Heart left ventricle (tissue), 16 donors: ENCODE results near the gene PLIN1. TPM values are rescaled to one million over a fixed set of nuclear protein-coding genes. Genes with fewer than 3 reads are reported as not detected.

Experiments
- ATAC-seq, 4 donors: fragments of 200-7000 bp; cut with Tn5 transposase; one replicate each; pipeline ENCODE4 v1.9.1; 2020 to 2022; ENCODE audit warnings: moderate library complexity in 4 of 4, mild to moderate bottlenecking in 3 of 4, moderate number of reproducible peaks in 1 of 4
- DNase-seq, 5 donors: peaks; one replicate each; pipeline ENCODE4 v3.0.0-alpha.2; 2020
- H3K27ac ChIP-seq, 12 donors: fragments of 200-600 bp; sonication (generic) in 4 of 12; one replicate each; pipeline versions ENCODE4 v1.5.0 to v1.8.0; 2016 to 2022; ENCODE audit warnings: mild to moderate bottlenecking in 2 of 12
- H3K27me3 ChIP-seq, 9 donors: fragments of 200-600 bp; sonication (generic) in 2 of 9; one replicate each; pipeline versions ENCODE4 v1.5.1 to v1.8.0; 2016 to 2022; ENCODE audit warnings: mild to moderate bottlenecking in 3 of 9
- H3K36me3 ChIP-seq, 9 donors: fragments of 200-600 bp; sonication (generic) in 2 of 9; one replicate each; pipeline versions ENCODE4 v1.5.0 to v1.8.0; 2018 to 2022; ENCODE audit warnings: mild to moderate bottlenecking in 2 of 9
- H3K4me1 ChIP-seq, 12 donors: fragments of 200-600 bp; sonication (generic) in 4 of 12; one replicate each; pipeline versions ENCODE4 v1.5.0 to v1.8.0; 2016 to 2022; ENCODE audit warnings: mild to moderate bottlenecking in 3 of 12
- H3K4me3 ChIP-seq, 12 donors: fragments of 200-600 bp; sonication (generic) in 4 of 12; one replicate each; pipeline versions ENCODE4 v1.5.0 to v1.8.0; 2017 to 2022; ENCODE audit warnings: mild to moderate bottlenecking in 9 of 12, moderate library complexity in 4 of 12
- H3K9me3 ChIP-seq, 12 donors: fragments of 200-600 bp; sonication (generic) in 4 of 12; one replicate each; pipeline versions ENCODE4 v1.5.0 to v1.8.0; 2016 to 2022; ENCODE audit warnings: mild to moderate bottlenecking in 1 of 12
- CTCF ChIP-seq, 12 donors: fragments of 200-600 bp; sonication (generic) in 4 of 12; IDR thresholded peaks; one replicate each; pipeline versions ENCODE4 v1.5.0 to v1.8.0; 2018 to 2022; ENCODE audit warnings: antibody characterized with exemption in 12 of 12, mild to moderate bottlenecking in 5 of 12
- POLR2A ChIP-seq, 2 donors: fragments of 450-650 bp; IDR thresholded peaks; one replicate each; pipeline ENCODE4 v1.6.1; 2017; ENCODE audit warnings: antibody characterized with exemption in 2 of 2, mild to moderate bottlenecking in 2 of 2, moderate library complexity in 2 of 2
- WGBS, 4 donors: extraction: QIAGEN DNeasy Blood & Tissue Kit in 2 of 4; methylation state at CpG; one replicate each; pipeline versions ENCODE4 v1.1.5 to v1.1.7; 2013 to 2018; 5-methylcytosine and 5-hydroxymethylcytosine counted together
- intact Hi-C, 10 donors: fragments of 100-400 bp; cut with DNase I; formaldehyde crosslinking; loops; one replicate each; pipeline versions ENCODE4 v1.11.1 to v1.14.2; 2022
- polyA plus RNA-seq, 2 donors: library from polyadenylated mRNA; stranded (reverse); fragments of 200-250 nt; gene quantifications; one replicate each; pipeline ENCODE4 v1.2.3, GENCODE V29; 2013
- total RNA-seq, 9 donors: library from RNA; depleted of rRNA in 2 of 9; stranded (reverse); fragments of >200 nt in 2 of 9; fragmentation: NEBNext Ultra II Directional in 3 of 9; extraction: Animal tissue kit (Norgen Biotek cat#: 25700) in 3 of 9; gene quantifications; one replicate each; pipeline versions ENCODE4 v1.1.0 to v1.2.4, GENCODE V29; 2016 to 2023
- donor health status: ischemic (EF 13 %, LVEDD 7.1; RV severe dilation, severe dysfunction).
- donor health status: healthy with polysubstance abuse.
- donor health status: DM: no; HTN: yes; CAD: no.
- donor health status: DM: no; HTN: no; CAD: no.
- donor health status: ischemic (EF 25% LVEDD 6.9; RV normal size, moderate dysfunction).
- donor health status: ischemic (EF 25% LVEDD 5.7; RV mildly dilated, moderate dysfunction).
- donor health status: healthy.
- donor health status: DM: yes; HTN: yes; CAD: no.
- donor health status: ischemic (EF 35%, LVEDD 5.7; RV mildly dilated, moderate dysfunction).
- donor health status: nonischemic (EF 11% LVEDD 7.7; RV severe dilation, severe dysfunction).
- donor health status: DM: yes; HTN: yes; CAD: no.
- donor health status: PGD.
- donor health status: ischemic (EF 29% LVEDD 5.4; RV normal size, mild dysfunction).
- donor health status: nonischemic (EF 23%, LVEDD 6.1; RV moderate dilation, normal function).

PLIN1 gene
- total and polyA plus RNA-seq, 11 donors, result 0.28 to 143 (median 4.0) TPM

- ATAC-seq (peak in 1 of 4 donors; percentile 4), DNase-seq (peak in 2 of 5 donors; percentile 17 to 39)
- Histone ChIP-seq H3K4me1 (peaks cover 0 to 9% (median 0%) of the 10 kb centered on the region in 12 donors), H3K4me3 (no peak overlapping the region), H3K27me3 (no peaks in the 10 kb centered on the region), H3K27ac (no peak overlapping the region), H3K36me3 (peaks cover 0 to 17% (median 0%) of the 10 kb centered on the region in 9 donors), H3K9me3 (no peaks in the 10 kb centered on the region)
- WGBS, 4 donors, result 82 to 86% (median 85%) methylated on average over 20 to 22 of the region's 22 CpGs
- intact Hi-C loops, result loop anchor here in 2 of 10 donors (5.0 to 10.0 kb wide), 2 partner anchors 96 to 98 kb away; no protein-coding TSS in a partner anchor
- TF ChIP-seq CTCF (IDR thresholded peaks at IDR 0.05) (no peak), POLR2A (IDR thresholded peaks at IDR 0.05) (no peak)
Observed at GRCh38 chr15:89646416-89647141, 32.6 kb downstream of the PLIN1 start.

GRCh38 chr15:89645680-89646079, 33.5 kb downstream of the PLIN1 start:
- ATAC-seq, result no peak
- DNase-seq, result peak in 2 of 5 donors; percentile 8 to 48
- peaks cover 0 to 9% (median 0%) of the 10 kb centered on the region in 12 donors for H3K4me1 ChIP-seq
- H3K27me3 ChIP-seq, result no peaks in the 10 kb centered on the region
- H3K4me3 ChIP-seq, result no peak overlapping the region
- peaks cover 0 to 17% (median 0%) of the 10 kb centered on the region in 9 donors for H3K36me3 ChIP-seq
- TF ChIP-seq POLR2A (IDR thresholded peaks at IDR 0.05), result no peak
- no peak for TF ChIP-seq CTCF (IDR thresholded peaks at IDR 0.05)
- H3K9me3 ChIP-seq, result no peaks in the 10 kb centered on the region
- 91 to 94% (median 94%) methylated on average over 5 to 8 of the region's 8 CpGs for WGBS, 4 donors
- H3K27ac ChIP-seq, result no peak overlapping the region
- intact Hi-C loops, result loop anchor here in 2 of 10 donors (5.0 to 10.0 kb wide), 2 partner anchors 97 to 99 kb away; no protein-coding TSS in a partner anchor

- Histone ChIP-seq H3K4me1 (peaks cover 0 to 4% (median 0%) of the 10 kb centered on the region in 12 donors), H3K27me3 (no peaks in the 10 kb centered on the region), H3K27ac (peak overlapping the region in 3 of 12 donors; percentile 10 to 66 (median 43)), H3K9me3 (no peaks in the 10 kb centered on the region), H3K4me3 (no peak overlapping the region), H3K36me3 (peaks cover 0 to 10% (median 0%) of the 10 kb centered on the region in 9 donors)
- 92 to 95% (median 94%) methylated on average over 12 to 16 of the region's 16 CpGs for WGBS, 4 donors
- ATAC-seq, result peak in 1 of 4 donors; percentile 8
- intact Hi-C loops, result loop anchor here in 1 of 10 donors (10.0 kb wide), 1 partner anchor 103 kb away; no protein-coding TSS in a partner anchor
- peak in 1 of 5 donors; percentile 47 for DNase-seq
- no peak for TF ChIP-seq POLR2A (IDR thresholded peaks at IDR 0.05)
- no peak for TF ChIP-seq CTCF (IDR thresholded peaks at IDR 0.05)
Observed at GRCh38 chr15:89642106-89642505, 37.1 kb downstream of the PLIN1 start.

- Histone ChIP-seq H3K4me3 (no peak overlapping the region), H3K27me3 (no peaks in the 10 kb centered on the region), H3K36me3 (peaks cover 0 to 10% (median 0%) of the 10 kb centered on the region in 9 donors), H3K9me3 (no peaks in the 10 kb centered on the region), H3K27ac (no peak overlapping the region), H3K4me1 (no peaks in the 10 kb centered on the region)
- WGBS, 4 donors, result 74 to 82% (median 75%) methylated on average over 5 of the region's 5 CpGs
- ATAC-seq (no peak), DNase-seq (no peak)
- intact Hi-C loops, result loop anchor here in 1 of 10 donors (10.0 kb wide), 1 partner anchor 104 kb away; no protein-coding TSS in a partner anchor
- TF ChIP-seq CTCF (IDR thresholded peaks at IDR 0.05) (no peak), POLR2A (IDR thresholded peaks at IDR 0.05) (no peak)
Observed at GRCh38 chr15:89641053-89641452, 38.1 kb downstream of the PLIN1 start.
